ENCODE measurements around the gene CALM1.
A peak's percentile ranks its signal among the peaks of the same experiment; 100 is the strongest.

The CALM1 gene

DNA sequence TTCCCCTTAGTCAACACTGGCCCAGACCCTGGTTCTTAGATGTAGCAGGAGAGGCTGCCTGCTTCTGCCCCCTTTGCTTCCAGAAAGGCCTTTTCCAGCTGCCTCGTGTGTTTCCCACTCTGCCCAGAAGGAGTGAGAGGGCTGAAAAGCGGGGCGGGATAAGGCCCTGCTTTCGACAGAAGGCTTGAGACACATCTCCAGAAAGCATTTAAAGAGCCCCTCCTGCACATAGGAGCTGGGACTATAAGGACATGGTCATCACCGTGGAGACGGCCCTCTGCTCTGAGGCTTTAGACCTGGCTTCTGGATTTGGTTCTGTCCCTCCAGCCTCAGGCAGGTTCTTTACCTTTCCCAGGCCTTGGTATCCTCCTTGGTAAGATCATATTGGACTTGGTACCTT is 11.9 kb downstream of the CALM1 start:
- ATAC-seq: peak; percentile 55
- TF ChIP-seq RARB (CRISPR knock-in tag; IDR thresholded peaks at IDR 0.05): no peak
- TF ChIP-seq, protein P1, sequence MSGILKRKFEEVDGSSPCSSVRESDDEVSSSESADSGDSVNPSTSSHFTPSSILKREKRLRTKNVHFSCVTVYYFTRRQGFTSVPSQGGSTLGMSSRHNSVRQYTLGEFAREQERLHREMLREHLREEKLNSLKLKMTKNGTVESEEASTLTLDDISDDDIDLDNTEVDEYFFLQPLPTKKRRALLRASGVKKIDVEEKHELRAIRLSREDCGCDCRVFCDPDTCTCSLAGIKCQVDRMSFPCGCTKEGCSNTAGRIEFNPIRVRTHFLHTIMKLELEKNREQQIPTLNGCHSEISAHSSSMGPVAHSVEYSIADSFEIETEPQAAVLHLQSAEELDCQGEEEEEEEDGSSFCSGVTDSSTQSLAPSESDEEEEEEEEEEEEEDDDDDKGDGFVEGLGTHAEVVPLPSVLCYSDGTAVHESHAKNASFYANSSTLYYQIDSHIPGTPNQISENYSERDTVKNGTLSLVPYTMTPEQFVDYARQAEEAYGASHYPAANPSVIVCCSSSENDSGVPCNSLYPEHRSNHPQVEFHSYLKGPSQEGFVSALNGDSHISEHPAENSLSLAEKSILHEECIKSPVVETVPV (CRISPR knock-in tag; IDR thresholded peaks at IDR 0.05): no peak
- TF ChIP-seq, protein P2, sequence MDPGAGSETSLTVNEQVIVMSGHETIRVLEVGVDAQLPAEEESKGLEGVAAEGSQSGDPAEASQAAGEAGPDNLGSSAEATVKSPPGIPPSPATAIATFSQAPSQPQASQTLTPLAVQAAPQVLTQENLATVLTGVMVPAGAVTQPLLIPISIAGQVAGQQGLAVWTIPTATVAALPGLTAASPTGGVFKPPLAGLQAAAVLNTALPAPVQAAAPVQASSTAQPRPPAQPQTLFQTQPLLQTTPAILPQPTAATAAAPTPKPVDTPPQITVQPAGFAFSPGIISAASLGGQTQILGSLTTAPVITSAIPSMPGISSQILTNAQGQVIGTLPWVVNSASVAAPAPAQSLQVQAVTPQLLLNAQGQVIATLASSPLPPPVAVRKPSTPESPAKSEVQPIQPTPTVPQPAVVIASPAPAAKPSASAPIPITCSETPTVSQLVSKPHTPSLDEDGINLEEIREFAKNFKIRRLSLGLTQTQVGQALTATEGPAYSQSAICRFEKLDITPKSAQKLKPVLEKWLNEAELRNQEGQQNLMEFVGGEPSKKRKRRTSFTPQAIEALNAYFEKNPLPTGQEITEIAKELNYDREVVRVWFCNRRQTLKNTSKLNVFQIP (CRISPR knock-in tag; IDR thresholded peaks at IDR 0.05; ENCODE audit: borderline replicate concordance, low read depth): no peak
- TF ChIP-seq, protein P3, sequence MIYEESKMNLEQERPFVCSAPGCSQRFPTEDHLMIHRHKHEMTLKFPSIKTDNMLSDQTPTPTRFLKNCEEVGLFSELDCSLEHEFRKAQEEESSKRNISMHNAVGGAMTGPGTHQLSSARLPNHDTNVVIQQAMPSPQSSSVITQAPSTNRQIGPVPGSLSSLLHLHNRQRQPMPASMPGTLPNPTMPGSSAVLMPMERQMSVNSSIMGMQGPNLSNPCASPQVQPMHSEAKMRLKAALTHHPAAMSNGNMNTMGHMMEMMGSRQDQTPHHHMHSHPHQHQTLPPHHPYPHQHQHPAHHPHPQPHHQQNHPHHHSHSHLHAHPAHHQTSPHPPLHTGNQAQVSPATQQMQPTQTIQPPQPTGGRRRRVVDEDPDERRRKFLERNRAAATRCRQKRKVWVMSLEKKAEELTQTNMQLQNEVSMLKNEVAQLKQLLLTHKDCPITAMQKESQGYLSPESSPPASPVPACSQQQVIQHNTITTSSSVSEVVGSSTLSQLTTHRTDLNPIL (CRISPR knock-in tag; IDR thresholded peaks at IDR 0.05; ENCODE audit: low read depth): no peak
- no peak for TF ChIP-seq PPARA (CRISPR knock-in tag; IDR thresholded peaks at IDR 0.05; ENCODE audit: borderline replicate concordance)
- no peak for TF ChIP-seq ZFP3 (CRISPR knock-in tag; IDR thresholded peaks at IDR 0.05)
- TF ChIP-seq, protein P4, sequence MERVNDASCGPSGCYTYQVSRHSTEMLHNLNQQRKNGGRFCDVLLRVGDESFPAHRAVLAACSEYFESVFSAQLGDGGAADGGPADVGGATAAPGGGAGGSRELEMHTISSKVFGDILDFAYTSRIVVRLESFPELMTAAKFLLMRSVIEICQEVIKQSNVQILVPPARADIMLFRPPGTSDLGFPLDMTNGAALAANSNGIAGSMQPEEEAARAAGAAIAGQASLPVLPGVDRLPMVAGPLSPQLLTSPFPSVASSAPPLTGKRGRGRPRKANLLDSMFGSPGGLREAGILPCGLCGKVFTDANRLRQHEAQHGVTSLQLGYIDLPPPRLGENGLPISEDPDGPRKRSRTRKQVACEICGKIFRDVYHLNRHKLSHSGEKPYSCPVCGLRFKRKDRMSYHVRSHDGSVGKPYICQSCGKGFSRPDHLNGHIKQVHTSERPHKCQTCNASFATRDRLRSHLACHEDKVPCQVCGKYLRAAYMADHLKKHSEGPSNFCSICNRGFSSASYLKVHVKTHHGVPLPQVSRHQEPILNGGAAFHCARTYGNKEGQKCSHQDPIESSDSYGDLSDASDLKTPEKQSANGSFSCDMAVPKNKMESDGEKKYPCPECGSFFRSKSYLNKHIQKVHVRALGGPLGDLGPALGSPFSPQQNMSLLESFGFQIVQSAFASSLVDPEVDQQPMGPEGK (CRISPR knock-in tag; IDR thresholded peaks at IDR 0.05; ENCODE audit: borderline replicate concordance): no peak
- no peak for TF ChIP-seq ZNF8 (CRISPR knock-in tag; IDR thresholded peaks at IDR 0.05)
- TF ChIP-seq ISL1 (CRISPR knock-in tag; IDR thresholded peaks at IDR 0.05): no peak
- TF ChIP-seq ZNF70 (CRISPR knock-in tag; IDR thresholded peaks at IDR 0.05): no peak
- TF ChIP-seq ZNF565 (CRISPR knock-in tag; conservative IDR thresholded peaks at IDR 0.05; ENCODE audit: low read depth): no peak
- TF ChIP-seq GLIS3 (CRISPR knock-in tag; IDR thresholded peaks at IDR 0.05): no peak
- TF ChIP-seq OSR1 (CRISPR knock-in tag; IDR thresholded peaks at IDR 0.05): no peak
- no peak for TF ChIP-seq TCF4 (CRISPR knock-in tag; IDR thresholded peaks at IDR 0.05; ENCODE audit: borderline replicate concordance)
- TF ChIP-seq SNAI2 (CRISPR knock-in tag; IDR thresholded peaks at IDR 0.05): no peak
- TF ChIP-seq ESRRG (CRISPR knock-in tag; IDR thresholded peaks at IDR 0.05): no peak
- TF ChIP-seq, protein P5, sequence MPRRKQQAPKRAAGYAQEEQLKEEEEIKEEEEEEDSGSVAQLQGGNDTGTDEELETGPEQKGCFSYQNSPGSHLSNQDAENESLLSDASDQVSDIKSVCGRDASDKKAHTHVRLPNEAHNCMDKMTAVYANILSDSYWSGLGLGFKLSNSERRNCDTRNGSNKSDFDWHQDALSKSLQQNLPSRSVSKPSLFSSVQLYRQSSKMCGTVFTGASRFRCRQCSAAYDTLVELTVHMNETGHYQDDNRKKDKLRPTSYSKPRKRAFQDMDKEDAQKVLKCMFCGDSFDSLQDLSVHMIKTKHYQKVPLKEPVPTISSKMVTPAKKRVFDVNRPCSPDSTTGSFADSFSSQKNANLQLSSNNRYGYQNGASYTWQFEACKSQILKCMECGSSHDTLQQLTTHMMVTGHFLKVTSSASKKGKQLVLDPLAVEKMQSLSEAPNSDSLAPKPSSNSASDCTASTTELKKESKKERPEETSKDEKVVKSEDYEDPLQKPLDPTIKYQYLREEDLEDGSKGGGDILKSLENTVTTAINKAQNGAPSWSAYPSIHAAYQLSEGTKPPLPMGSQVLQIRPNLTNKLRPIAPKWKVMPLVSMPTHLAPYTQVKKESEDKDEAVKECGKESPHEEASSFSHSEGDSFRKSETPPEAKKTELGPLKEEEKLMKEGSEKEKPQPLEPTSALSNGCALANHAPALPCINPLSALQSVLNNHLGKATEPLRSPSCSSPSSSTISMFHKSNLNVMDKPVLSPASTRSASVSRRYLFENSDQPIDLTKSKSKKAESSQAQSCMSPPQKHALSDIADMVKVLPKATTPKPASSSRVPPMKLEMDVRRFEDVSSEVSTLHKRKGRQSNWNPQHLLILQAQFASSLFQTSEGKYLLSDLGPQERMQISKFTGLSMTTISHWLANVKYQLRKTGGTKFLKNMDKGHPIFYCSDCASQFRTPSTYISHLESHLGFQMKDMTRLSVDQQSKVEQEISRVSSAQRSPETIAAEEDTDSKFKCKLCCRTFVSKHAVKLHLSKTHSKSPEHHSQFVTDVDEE (CRISPR knock-in tag; IDR thresholded peaks at IDR 0.05): no peak
- TF ChIP-seq ZC3H10 (CRISPR knock-in tag; IDR thresholded peaks at IDR 0.05): no peak

DNA sequence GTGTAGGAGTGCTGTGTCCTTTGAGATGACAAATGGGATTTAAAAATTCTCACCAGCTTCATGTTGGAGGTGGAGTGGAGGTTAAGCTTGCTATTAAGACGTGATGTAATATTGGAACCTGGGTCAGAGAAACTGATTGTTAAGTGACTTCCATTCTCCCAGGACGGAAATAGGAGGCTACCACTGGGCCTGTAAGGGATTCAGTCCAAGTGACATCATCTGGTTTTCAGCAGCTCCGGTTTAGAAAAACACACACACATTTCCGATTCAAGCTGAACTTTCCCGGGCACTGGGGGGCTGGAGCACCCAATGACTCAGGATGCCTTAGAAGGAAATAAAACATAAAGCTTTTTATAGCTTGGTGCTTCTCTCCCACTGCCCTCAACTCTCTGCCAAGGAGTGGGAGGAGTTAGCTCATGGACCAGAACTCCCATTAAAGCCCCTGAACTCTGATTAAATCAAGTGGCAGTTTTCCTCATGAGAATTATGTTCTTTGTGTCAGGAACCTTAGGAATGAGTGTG is 12.4 kb downstream of the CALM1 start:
- peak; percentile 91 for ATAC-seq
- TF ChIP-seq ISL1 (CRISPR knock-in tag; IDR thresholded peaks at IDR 0.05) (0 out of 2 replicates have a peak, but pooled peaks have one; percentile 6), ZFP30 (CRISPR knock-in tag; IDR thresholded peaks at IDR 0.05) (no peak; the same call in 1 of the 2 replicates)
- TF ChIP-seq, protein P4 (CRISPR knock-in tag; IDR thresholded peaks at IDR 0.05; ENCODE audit: borderline replicate concordance): 0 out of 2 replicates have a peak, but pooled peaks have one; percentile 12

DNA sequence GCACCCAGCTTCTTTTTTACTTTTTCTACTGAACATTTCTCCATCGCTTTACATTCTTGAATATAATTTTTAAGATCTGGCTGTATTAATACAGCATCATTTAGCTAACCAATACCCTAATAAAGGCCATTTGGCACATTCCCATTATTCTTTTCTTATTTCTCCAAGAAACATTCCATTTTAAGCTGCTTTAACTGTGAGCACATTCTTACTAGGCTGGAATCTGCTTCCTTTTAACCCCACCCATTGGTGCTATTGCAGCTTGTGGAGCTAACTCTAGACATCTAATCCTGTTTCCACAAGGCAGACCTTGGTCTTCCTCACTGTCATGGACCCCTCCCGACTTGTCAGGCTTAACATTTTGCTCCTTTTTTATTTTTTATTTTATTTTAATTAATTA is 15.2 kb downstream of the CALM1 start:
- no peak for TF ChIP-seq GLIS3 (CRISPR knock-in tag; IDR thresholded peaks at IDR 0.05)
- no peak for TF ChIP-seq ZFP30 (CRISPR knock-in tag; IDR thresholded peaks at IDR 0.05)
- no peak for TF ChIP-seq ZC3H10 (CRISPR knock-in tag; IDR thresholded peaks at IDR 0.05)
- TF ChIP-seq TCF4 (CRISPR knock-in tag; IDR thresholded peaks at IDR 0.05; ENCODE audit: borderline replicate concordance): no peak
- TF ChIP-seq, protein P4 (CRISPR knock-in tag; IDR thresholded peaks at IDR 0.05; ENCODE audit: borderline replicate concordance): no peak
- no peak for TF ChIP-seq SNAI2 (CRISPR knock-in tag; IDR thresholded peaks at IDR 0.05)
- ATAC-seq: no peak
